Measurements from ENCODE around the gene ACOT11. TPM values are rescaled to one million over a fixed set of nuclear protein-coding genes. Genes with fewer than 3 reads are reported as not detected.

Gene ACOT11
- total and polyA plus RNA-seq, 2 of the 13 experiments (the other 11 are each of a cell fraction or from before 2014, with no cell fraction given): 2.6 to 3.3 TPM

- no peaks in the 10 kb centered on the region for H4K20me1 ChIP-seq (ENCODE audit: insufficient read depth, low read length)
- DNase-seq (ENCODE audit: low spot score) (no peak), FAIRE-seq (no peak), ATAC-seq (no peak)
- BruUV-seq (replicated peaks): no TSS peak
- ChIA-PET CTCF (ENCODE audit: low intra/inter-chr PET ratio, low total read pairs) (no interaction called here), POLR2A (no interaction called here)
- no peak overlapping the region for H3K4me3 ChIP-seq (replicated peaks in 1 of 3; ENCODE audit: insufficient read depth in 1 of 3, low read depth in 2 of 3, low read length in 3 of 3)
- intact Hi-C loops (cut with micrococcal nuclease; ENCODE audit: unreplicated experiment) (no loop called here), in situ Hi-C loops (cut with HindIII; ENCODE audit: extremely low pct_ligation_motif_present, low pct_unique_long_range_greater_than_20kb) (no loop called here)
- no peak overlapping the region for H2AFZ ChIP-seq (ENCODE audit: low read length)
- no peak overlapping the region for H3K4me2 ChIP-seq (ENCODE audit: low read depth, low read length)
- no peak overlapping the region for H3K27ac ChIP-seq (ENCODE audit: extremely low read length, insufficient read depth, low read length)
- no peaks in the 10 kb centered on the region for H3K79me2 ChIP-seq (ENCODE audit: insufficient read depth, low read length)
- peaks cover 6% of the 10 kb centered on the region for H3K4me1 ChIP-seq (ENCODE audit: insufficient read depth, low read length)
- 97% methylated on average over 8 of the region's 8 CpGs for WGBS (ENCODE audit: low lambda C conversion rate)
- H3K9ac ChIP-seq (ENCODE audit: insufficient read depth, low read depth, low read length): no peak overlapping the region
- no peaks in the 10 kb centered on the region for H3K36me3 ChIP-seq (replicated peaks in 1 of 2; ENCODE audit: control insufficient read depth in 1 of 2, insufficient read depth in 2 of 2, low read length in 2 of 2)
- no peaks in the 10 kb centered on the region; the same call in 1 of the 2 replicates for H3K9me3 ChIP-seq (ENCODE audit: low read length)
- no peaks in the 10 kb centered on the region for H3K27me3 ChIP-seq (ENCODE audit: control insufficient read depth in 1 of 2, insufficient read depth in 2 of 2, low read length in 2 of 2)
- TF ChIP-seq ZNF263 (CRISPR knock-in tag; IDR thresholded peaks at IDR 0.05) (no peak), ZBED4 (CRISPR knock-in tag; IDR thresholded peaks at IDR 0.05; ENCODE audit: borderline replicate concordance) (no peak), ZKSCAN5 (CRISPR knock-in tag; IDR thresholded peaks at IDR 0.05) (no peak), SRY (CRISPR knock-in tag; IDR thresholded peaks at IDR 0.05) (no peak), U2AF2 (IDR thresholded peaks at IDR 0.05; ENCODE audit: low read depth, low read length) (no peak), ZBTB46 (CRISPR knock-in tag; IDR thresholded peaks at IDR 0.05; ENCODE audit: borderline replicate concordance) (no peak), ZNF788 (CRISPR knock-in tag; IDR thresholded peaks at IDR 0.05; ENCODE audit: borderline replicate concordance) (no peak), MAF1 (CRISPR knock-in tag; IDR thresholded peaks at IDR 0.05; ENCODE audit: borderline replicate concordance) (no peak), GMEB2 (CRISPR knock-in tag; IDR thresholded peaks at IDR 0.05; ENCODE audit: low read depth) (no peak), ZC3H13 (CRISPR knock-in tag; IDR thresholded peaks at IDR 0.05) (no peak), SP4 (CRISPR knock-in tag; IDR thresholded peaks at IDR 0.05) (no peak), MED1 (CRISPR knock-in tag; IDR thresholded peaks at IDR 0.05) (no peak)
Observed at GRCh38 chr1:54553602-54554313, 5.7 kb downstream of the ACOT11 start.

Data from HepG2 (cell line).